K562 (cell line): ENCODE results near the gene LPCAT1. TPM values are rescaled to one million over a fixed set of nuclear protein-coding genes. Genes with fewer than 3 reads are reported as not detected.

Experiments used
- ATAC-seq: fragments of 200-7000 bp; cut with Tn5 transposase; 3 replicates; pipeline ENCODE4 v1.9.1; 2020; ENCODE audit warnings: moderate library complexity
- BruUV-seq: library from RNA; stranded (reverse); fragments of 400-500 nt; replicated peaks from 2 replicates; lab custom pipeline; 2021; lab: Mats Ljungman, UMichigan
- CTCF ChIA-PET: fragments of 300-600 bp; formaldehyde crosslinking; extraction: SDS; loops from one replicate; lab custom pipeline; 2021; ENCODE audit warnings: low intra/inter-chr PET ratio; lab: Yijun Ruan, JAX
- POLR2A ChIA-PET: fragments of 300-600, 350-650 bp; sonication (Branson Sonifier 250); formaldehyde crosslinking; extraction: SDS; loops from one replicate; lab custom pipeline; 2021; ENCODE audit warnings: antibody characterized with exemption, inconsistent platforms; lab: Yijun Ruan, JAX
- DNase-seq, 4 experiments: peaks; one replicate each; pipeline versions ENCODE4 v3.0.0 to v3.0.0-alpha.2; 2011 to 2018; ENCODE audit warnings: low spot score in 3 of 4, mixed read lengths in 3 of 4; ENCODE audit errors: extremely low read depth in 1 of 4
- FAIRE-seq: peaks from 2 replicates; lab custom pipeline; 2011; peaks lifted over from hg19 to GRCh38; lab: Jason Lieb, UNC
- H2AFZ ChIP-seq: 2 replicates; pipeline ENCODE4 v1.6.0; 2011; ENCODE audit warnings: low read depth, low read length, control low read depth, inconsistent platforms
- H3K27ac ChIP-seq: fragments of 200-600 bp; 3 replicates; pipeline ENCODE4 v1.8.0; 2011; ENCODE audit warnings: low read depth, mild to moderate bottlenecking, control low read depth, inconsistent platforms, low read length, moderate library complexity, mixed read lengths; ENCODE audit errors: extremely low read depth
- H3K27me3 ChIP-seq, 2 experiments: fragments of 300-600 bp in 1 of 2; 2 replicates in 1 of 2; 3 replicates in 1 of 2; pipeline versions ENCODE4 v1.6.0 to v1.8.0; 2011; ENCODE audit warnings: inconsistent platforms in 2 of 2, low read length in 2 of 2, mild to moderate bottlenecking in 1 of 2, mixed read lengths in 1 of 2, moderate library complexity in 1 of 2; ENCODE audit not compliant: control insufficient read depth in 2 of 2, insufficient read depth in 2 of 2
- H3K36me3 ChIP-seq: fragments of 300-600 bp; 3 replicates; pipeline ENCODE4 v1.8.0; 2011; ENCODE audit warnings: mild to moderate bottlenecking, low read length, inconsistent platforms; ENCODE audit not compliant: control insufficient read depth, insufficient read depth
- H3K4me1 ChIP-seq, 2 experiments: fragments of 200-600 bp in 1 of 2; replicated peaks in 1 of 2; 2 replicates in 1 of 2; 3 replicates in 1 of 2; pipeline versions ENCODE4 v1.5.1 to v1.8.0; 2011; ENCODE audit warnings: inconsistent platforms in 2 of 2, low read length in 2 of 2, mild to moderate bottlenecking in 1 of 2, mixed read lengths in 1 of 2, moderate library complexity in 1 of 2; ENCODE audit not compliant: control insufficient read depth in 2 of 2, insufficient read depth in 2 of 2
- H3K4me2 ChIP-seq: 2 replicates; pipeline ENCODE4 v1.6.1; 2011; ENCODE audit warnings: low read length, control low read depth, inconsistent platforms, mixed read lengths; ENCODE audit not compliant: insufficient read depth
- H3K4me3 ChIP-seq: fragments of 200-600 bp; sonication (generic), shearing (Covaris generic); 2 replicates; pipeline ENCODE4 v1.5.1; 2016; ENCODE audit warnings: control low read depth, inconsistent platforms
- H3K79me2 ChIP-seq: fragments of 200-600 bp; 3 replicates; pipeline ENCODE4 v1.8.0; 2011; ENCODE audit warnings: low read length, inconsistent platforms; ENCODE audit not compliant: control insufficient read depth, insufficient read depth
- H3K9ac ChIP-seq, 2 experiments: 2 replicates each; pipeline versions ENCODE4 v1.6.0 to v1.6.1; 2011; ENCODE audit warnings: low read depth in 2 of 2, low read length in 2 of 2, control low read depth in 1 of 2, inconsistent platforms in 1 of 2, mild to moderate bottlenecking in 1 of 2, mixed read lengths in 1 of 2; ENCODE audit not compliant: insufficient read depth in 1 of 2
- H3K9me1 ChIP-seq: one replicate; pipeline ENCODE4 v1.6.0; 2011; ENCODE audit warnings: inconsistent platforms, mild to moderate bottlenecking, low read length, moderate library complexity; ENCODE audit not compliant: control insufficient read depth, insufficient read depth
- H3K9me3 ChIP-seq: replicated peaks from 2 replicates; pipeline ENCODE4 v1.5.1; 2011; ENCODE audit warnings: low read depth, low read length, inconsistent platforms; ENCODE audit not compliant: control insufficient read depth, insufficient read depth
- H4K20me1 ChIP-seq: replicated peaks from 2 replicates; pipeline ENCODE4 v1.6.1; 2011; ENCODE audit warnings: low read length, inconsistent platforms, mixed read lengths; ENCODE audit not compliant: control insufficient read depth, insufficient read depth
- ASH1L ChIP-seq: fragments of 450-650 bp; IDR thresholded peaks from 2 replicates; pipeline ENCODE4 v1.6.1; 2018; ENCODE audit warnings: borderline replicate concordance, mild to moderate bottlenecking, low read depth; ENCODE audit not compliant: partially characterized antibody
- BACH1 ChIP-seq: fragments of 200-800 bp; sonication (Bioruptor generic); IDR thresholded peaks from 2 replicates; pipeline ENCODE4 v1.6.1; 2016; ENCODE audit warnings: missing genetic modification characterization, missing compliant biosample characterization
- GTF2E2 ChIP-seq: fragments of 200-800 bp; sonication (Bioruptor generic); IDR thresholded peaks from 2 replicates; pipeline ENCODE4 v1.6.1; 2016; ENCODE audit warnings: missing genetic modification characterization, missing compliant biosample characterization
- HEY1 ChIP-seq: fragments of 250-450 bp; sonication (Bioruptor Pico); IDR thresholded peaks from 2 replicates; pipeline ENCODE4 v1.5.0; 2020; ENCODE audit warnings: mild to moderate bottlenecking, moderate library complexity, borderline replicate concordance
- JUNB ChIP-seq: fragments of 450-650 bp; formaldehyde crosslinking; conservative IDR thresholded peaks from 2 replicates; pipeline ENCODE4 v1.4.0; 2020; ENCODE audit warnings: mild to moderate bottlenecking
- NEUROD1 ChIP-seq: fragments of 150-350 bp; IDR thresholded peaks from 2 replicates; pipeline ENCODE4 v1.6.1; 2014; ENCODE audit warnings: borderline replicate concordance, low read length, low read depth; ENCODE audit not compliant: partially characterized antibody
- PPARD ChIP-seq: fragments of 250-450 bp; sonication (Bioruptor Pico); IDR thresholded peaks from 2 replicates; pipeline ENCODE4 v1.8.0; 2022; ENCODE audit warnings: inconsistent platforms, mild to moderate bottlenecking, moderate library complexity
- RBM17 ChIP-seq: fragments of 200-400 bp; formaldehyde crosslinking; IDR thresholded peaks from 2 replicates; pipeline ENCODE4 v1.6.1; 2017; ENCODE audit warnings: low read depth, mild to moderate bottlenecking, low read length, borderline replicate concordance
- SPI1 ChIP-seq: IDR thresholded peaks from 2 replicates; pipeline ENCODE4 v1.6.1; 2011; ENCODE audit warnings: low read depth, low read length, control low read depth, borderline replicate concordance
- ZC3H11A ChIP-seq: IDR thresholded peaks from 2 replicates; pipeline ENCODE4 v1.6.1; 2012; ENCODE audit warnings: low read depth, low read length, improper control_type of control experiment
- ZNF561 ChIP-seq: fragments of 450-650 bp; formaldehyde crosslinking; conservative IDR thresholded peaks from 2 replicates; pipeline ENCODE4 v1.4.0; 2020; ENCODE audit warnings: mild to moderate bottlenecking, moderate library complexity
- ZNF57 ChIP-seq: fragments of 450-650 bp; formaldehyde crosslinking; IDR thresholded peaks from 2 replicates; pipeline ENCODE4 v1.4.0; 2020; ENCODE audit warnings: mild to moderate bottlenecking, moderate library complexity
- WGBS: fragments of 100-300 bp; shearing (Covaris generic); methylation state at CpG from one replicate; pipeline ENCODE4 v1.1.6; 2016; ENCODE audit warnings: low coverage, mixed read lengths; ENCODE audit not compliant: insufficient coverage; ENCODE audit errors: missing lambda C conversion rate; 5-methylcytosine and 5-hydroxymethylcytosine counted together
- in situ Hi-C: fragments of 300-500 bp; cut with MboI; formaldehyde crosslinking; loops from 4 replicates; pipeline ENCODE4 v1.15.0; 2018; ENCODE audit warnings: inconsistent platforms, mixed read lengths
- intact Hi-C: fragments of 100-400 bp; cut with micrococcal nuclease; formaldehyde crosslinking; loops from 2 replicates; pipeline ENCODE4 v1.14.2; 2022
- polyA plus RNA-seq, 8 experiments: library from polyadenylated mRNA; depleted of rRNA in 4 of 8; stranded (reverse) in 5 of 8; unstranded in 3 of 8; fragments of >200 nt; fragmentation: Nextera tagmentation in 2 of 8; fragmentation: Illumina TruSeq in 1 of 8; extraction: Ambion mirVana in 2 of 8; extraction: Trizol in 1 of 8; gene quantifications; 2 replicates each; pipeline versions ENCODE4 v1.2.1 to v1.2.3, GENCODE V29; 2011 to 2014; ENCODE audit warnings: inconsistent platforms in 1 of 8, missing spikeins in 1 of 8
- total RNA-seq, 7 experiments: library from RNA; depleted of rRNA in 6 of 7; stranded (reverse); fragments of >200 nt in 6 of 7; fragmentation: Illumina TruSeq in 2 of 7; extraction: Trizol in 2 of 7; gene quantifications; 2 replicates each; pipeline versions ENCODE4 v1.2.1 to v1.2.3, GENCODE V29; 2011 to 2021; ENCODE audit warnings: low replicate concordance in 1 of 7
- TF ChIP-seq, protein P1 (sequence below): sonication (generic); formaldehyde crosslinking; IDR thresholded peaks from 2 replicates; pipeline ENCODE4 v1.8.0; 2022; ENCODE audit warnings: mild to moderate bottlenecking, missing genetic modification reagents
- TF ChIP-seq, protein P2 (sequence below): fragments of 250-450 bp; sonication (Bioruptor Pico); IDR thresholded peaks from 2 replicates; pipeline ENCODE4 v1.4.0; 2020; ENCODE audit warnings: mild to moderate bottlenecking, moderate library complexity, borderline replicate concordance

The LPCAT1 gene
- total and polyA plus RNA-seq, 9 of the 15 experiments (the other 6 are each of a cell fraction or from before 2014, with no cell fraction given): 0.14 to 18.4 (median 13.9) TPM

DNA sequence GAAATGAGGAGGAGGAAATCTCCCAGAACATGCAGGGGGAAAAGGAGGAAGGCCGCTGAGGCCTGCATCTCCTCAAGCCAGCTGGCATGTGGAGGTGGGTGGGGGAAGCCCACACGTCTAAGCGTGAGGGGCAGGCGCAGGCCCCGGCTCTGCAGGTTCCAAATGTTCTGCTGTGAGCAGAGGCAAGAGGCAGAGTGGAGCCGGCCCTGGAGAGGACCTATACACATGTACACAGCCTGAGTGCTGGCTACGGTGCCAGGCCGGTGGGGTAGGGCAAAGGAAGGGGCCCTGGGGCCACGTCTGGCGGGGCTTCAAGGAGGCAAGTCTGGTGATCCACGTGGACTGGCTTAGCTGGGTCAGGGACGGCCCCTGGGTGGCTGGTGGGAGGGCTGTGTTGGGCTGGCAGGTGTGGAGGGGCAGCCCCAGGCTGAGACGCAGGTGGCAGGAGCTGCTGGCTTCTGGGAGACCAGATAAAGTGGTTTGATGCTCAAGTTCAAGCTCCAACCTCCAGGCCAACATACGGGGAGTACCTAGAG is 26.4 kb downstream of the LPCAT1 start (continued):
- TF ChIP-seq, protein P1, sequence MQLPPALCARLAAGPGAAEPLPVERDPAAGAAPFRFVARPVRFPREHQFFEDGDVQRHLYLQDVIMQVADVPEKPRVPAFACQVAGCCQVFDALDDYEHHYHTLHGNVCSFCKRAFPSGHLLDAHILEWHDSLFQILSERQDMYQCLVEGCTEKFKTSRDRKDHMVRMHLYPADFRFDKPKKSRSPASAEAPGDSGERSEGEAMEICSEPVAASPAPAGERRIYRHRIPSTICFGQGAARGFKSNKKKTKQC (CRISPR knock-in tag): no peak
- no peak for TF ChIP-seq ZNF561 (CRISPR knock-in tag)
- TF ChIP-seq, all 486 proteins: peak for 0

DNA sequence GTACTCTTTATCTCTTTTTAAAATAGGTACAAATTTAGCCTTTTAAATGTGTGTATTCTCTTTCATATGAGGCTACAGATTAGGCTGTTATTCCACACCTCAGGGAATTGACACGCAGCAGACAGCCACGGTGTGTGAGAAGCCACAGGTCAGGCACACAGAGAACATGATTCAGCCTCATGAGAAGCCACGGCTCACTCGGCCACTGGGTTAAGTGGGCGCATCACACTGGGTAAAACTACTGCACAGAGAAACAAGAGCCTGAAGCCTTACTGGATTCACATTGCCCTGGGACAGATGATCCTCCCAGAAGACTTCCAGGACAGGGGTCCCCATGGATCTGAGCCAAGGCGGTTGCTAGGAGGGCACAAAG is 28.2 kb downstream of the LPCAT1 start:
- no peak overlapping the region for H3K4me2 ChIP-seq
- H3K9ac ChIP-seq: no peak overlapping the region
- H3K27me3 ChIP-seq: no peaks in the 10 kb centered on the region
- no peak overlapping the region for H3K27ac ChIP-seq
- in situ Hi-C loops: no loop called here
- BruUV-seq: no TSS peak
- peaks cover 0 to 12% of the 10 kb centered on the region in 2 experiments; a peak in 1 of 5 replicates for H3K4me1 ChIP-seq
- no peak overlapping the region for H2AFZ ChIP-seq
- CTCF ChIA-PET: no interaction called here
- H3K79me2 ChIP-seq: no peaks in the 10 kb centered on the region
- FAIRE-seq: no peak
- 65% methylated on average over 6 of the region's 6 CpGs for WGBS
- H3K4me3 ChIP-seq: no peak overlapping the region
- DNase-seq: no peak
- H3K36me3 ChIP-seq: peaks cover 6% of the 10 kb centered on the region; the same call in 2 of the 3 replicates
- H3K9me3 ChIP-seq: no peaks in the 10 kb centered on the region
- no peak for ATAC-seq
- H4K20me1 ChIP-seq: peaks cover 5% of the 10 kb centered on the region; the same call in 1 of the 2 replicates
- TF ChIP-seq ZNF57 (CRISPR knock-in tag) (no peak), GTF2E2 (tag) (no peak), PPARD (no peak), SPI1 (no peak), RBM17 (no peak), BACH1 (no peak), ASH1L (no peak), JUNB (CRISPR knock-in tag) (no peak), HEY1 (CRISPR knock-in tag) (no peak), ZC3H11A (no peak), NEUROD1 (no peak)
- TF ChIP-seq, protein P2, sequence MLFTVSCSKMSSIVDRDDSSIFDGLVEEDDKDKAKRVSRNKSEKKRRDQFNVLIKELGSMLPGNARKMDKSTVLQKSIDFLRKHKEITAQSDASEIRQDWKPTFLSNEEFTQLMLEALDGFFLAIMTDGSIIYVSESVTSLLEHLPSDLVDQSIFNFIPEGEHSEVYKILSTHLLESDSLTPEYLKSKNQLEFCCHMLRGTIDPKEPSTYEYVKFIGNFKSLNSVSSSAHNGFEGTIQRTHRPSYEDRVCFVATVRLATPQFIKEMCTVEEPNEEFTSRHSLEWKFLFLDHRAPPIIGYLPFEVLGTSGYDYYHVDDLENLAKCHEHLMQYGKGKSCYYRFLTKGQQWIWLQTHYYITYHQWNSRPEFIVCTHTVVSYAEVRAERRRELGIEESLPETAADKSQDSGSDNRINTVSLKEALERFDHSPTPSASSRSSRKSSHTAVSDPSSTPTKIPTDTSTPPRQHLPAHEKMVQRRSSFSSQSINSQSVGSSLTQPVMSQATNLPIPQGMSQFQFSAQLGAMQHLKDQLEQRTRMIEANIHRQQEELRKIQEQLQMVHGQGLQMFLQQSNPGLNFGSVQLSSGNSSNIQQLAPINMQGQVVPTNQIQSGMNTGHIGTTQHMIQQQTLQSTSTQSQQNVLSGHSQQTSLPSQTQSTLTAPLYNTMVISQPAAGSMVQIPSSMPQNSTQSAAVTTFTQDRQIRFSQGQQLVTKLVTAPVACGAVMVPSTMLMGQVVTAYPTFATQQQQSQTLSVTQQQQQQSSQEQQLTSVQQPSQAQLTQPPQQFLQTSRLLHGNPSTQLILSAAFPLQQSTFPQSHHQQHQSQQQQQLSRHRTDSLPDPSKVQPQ (CRISPR knock-in tag): no peak
- TF ChIP-seq, all 486 proteins: peak for 0
- H3K9me1 ChIP-seq: no peaks in the 10 kb centered on the region
- POLR2A ChIA-PET: no interaction called here
- intact Hi-C loops: no loop called here
